ENCODE measurements around the gene PDE8B.
"Not testable (repeated sequence)": the region's sequence is repeated elsewhere in the genome, so short reads cannot be mapped to it uniquely, and the experiment has no call there.

The PDE8B gene

DNA sequence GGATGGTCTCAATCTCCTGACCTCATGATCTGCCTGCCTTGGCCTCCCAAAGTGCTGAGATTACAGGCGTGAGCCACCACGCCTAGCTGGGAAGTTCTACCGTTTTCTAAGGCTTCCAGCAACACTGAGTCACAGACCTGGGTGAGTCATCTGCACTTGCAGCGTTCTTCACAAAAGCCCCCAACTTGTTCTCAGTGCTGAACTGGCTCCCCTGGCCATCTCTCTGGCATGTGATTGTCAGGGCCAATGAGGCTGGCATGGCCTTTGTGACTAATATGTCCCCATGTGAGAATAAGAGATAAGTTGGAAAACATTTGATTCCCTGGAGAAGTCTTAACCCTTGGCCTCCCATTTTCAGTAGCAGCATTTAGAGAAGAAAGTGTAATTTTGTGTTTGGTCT is 157.3 kb downstream of the PDE8B start:
- no peak for DNase-seq

DNA sequence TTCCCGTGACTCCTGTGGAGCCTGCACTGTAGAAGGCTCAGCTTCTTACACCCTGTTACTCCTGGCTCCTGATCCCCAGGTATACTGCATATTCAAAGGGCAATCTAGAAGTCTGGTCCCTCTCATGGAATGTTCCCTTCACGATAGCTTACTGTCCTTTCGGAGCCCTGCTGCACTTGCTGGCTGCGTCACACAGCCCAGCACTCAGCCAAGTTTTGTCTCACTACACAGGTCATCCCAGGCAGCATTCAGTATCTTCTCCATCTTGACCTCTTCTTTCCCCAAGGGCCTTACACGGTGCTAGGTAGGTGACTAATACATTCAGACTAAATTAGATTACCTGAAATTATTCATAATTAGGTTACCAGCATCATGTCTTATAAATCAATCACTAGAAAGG is 157.9 kb downstream of the PDE8B start:
- no peak for DNase-seq

DNA sequence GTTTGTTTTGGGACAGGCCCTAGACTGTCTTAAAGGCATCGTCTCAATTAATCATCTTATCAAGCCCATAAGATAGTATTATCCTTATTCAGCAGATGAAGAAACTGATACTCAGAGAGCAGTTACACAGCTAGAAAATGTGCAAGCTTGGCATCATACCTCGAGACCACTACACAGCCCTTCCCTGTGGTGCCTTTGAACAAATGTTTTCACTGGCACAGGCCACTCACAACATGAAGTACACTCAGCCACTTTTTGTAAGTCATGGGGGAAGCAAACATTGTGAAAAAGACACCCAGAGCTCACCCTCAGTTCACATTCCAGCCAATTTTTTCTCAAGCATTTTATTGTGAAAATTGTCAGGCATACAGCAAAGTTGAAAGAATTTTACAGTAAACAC is 159.1 kb downstream of the PDE8B start:
- DNase-seq = no peak

DNA sequence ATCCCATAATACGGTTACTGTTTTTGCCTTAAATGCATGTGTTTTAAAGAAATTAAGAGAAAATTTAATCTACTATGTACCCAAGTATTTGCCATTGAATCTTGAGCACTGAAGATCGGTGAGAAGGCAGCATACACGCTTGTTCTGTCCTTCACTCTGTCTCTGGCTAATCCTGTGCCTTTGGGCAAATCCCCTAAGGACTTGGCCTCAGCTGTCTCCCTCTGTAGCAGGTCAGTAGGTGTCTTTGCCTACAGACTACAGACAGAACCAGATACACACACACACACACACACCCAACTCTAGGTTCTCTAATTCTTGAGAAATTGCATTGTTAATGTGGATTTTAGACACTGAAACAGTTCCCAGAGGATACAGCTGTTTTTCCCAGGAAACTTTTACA is 164.2 kb downstream of the PDE8B start:
- DNase-seq = no peak

DNA sequence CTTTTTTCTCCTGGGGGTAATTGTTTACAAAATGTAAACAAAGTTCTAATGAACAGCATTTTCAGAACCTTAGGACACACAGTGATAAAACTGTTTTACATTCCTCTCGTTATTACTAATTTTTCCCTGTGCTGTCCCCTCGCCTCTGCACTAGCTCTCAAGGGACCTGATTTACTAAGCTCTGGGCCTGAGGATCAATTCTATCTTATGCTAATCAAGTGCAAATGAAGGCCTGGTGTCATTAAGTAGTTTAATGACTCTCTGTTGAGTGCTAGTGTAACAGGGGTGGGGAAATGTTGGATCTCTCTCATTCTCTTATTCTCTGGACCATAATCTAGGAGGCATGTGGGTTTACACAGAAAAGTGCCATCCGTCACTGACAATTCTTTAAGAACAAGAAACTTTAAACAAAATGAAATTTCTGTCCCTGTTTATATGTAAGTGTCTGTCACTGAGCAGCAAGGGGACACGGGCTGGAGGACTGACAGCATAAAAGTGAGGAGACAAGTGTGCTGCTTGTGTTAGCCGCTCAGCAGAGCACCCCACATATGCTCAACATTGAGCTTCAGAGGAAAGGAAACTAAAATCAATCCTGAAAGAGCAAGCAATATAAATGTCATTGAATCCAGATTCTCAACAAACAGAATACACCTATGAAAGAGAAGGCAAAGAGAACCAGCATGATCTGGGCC is 166.3 kb downstream of the PDE8B start:
- no peak for DNase-seq

DNA sequence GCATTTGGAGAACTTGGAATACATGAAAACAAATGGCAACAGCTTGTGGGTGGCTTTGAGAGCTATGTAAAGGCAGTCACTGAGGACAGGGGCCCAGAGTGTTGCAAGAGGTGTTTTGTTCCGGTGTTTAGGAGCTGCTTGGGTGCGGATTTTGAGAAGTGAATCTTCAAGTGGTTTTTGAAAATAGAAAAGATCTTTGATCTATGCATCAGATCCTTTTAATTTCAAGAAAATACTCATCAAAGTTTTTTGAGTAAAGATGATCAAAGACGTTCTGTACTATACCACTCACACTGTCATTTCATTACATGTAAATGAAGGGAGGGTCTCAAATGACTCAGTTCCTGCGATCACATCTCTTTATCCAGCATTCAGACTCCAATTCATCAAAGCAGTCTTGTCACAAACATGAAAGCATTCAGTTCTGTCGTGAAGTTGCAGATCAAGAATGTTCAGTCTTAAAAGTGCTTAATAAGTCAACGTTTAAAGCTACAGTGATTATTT is 169.1 kb downstream of the PDE8B start:
- no peak for DNase-seq

DNA sequence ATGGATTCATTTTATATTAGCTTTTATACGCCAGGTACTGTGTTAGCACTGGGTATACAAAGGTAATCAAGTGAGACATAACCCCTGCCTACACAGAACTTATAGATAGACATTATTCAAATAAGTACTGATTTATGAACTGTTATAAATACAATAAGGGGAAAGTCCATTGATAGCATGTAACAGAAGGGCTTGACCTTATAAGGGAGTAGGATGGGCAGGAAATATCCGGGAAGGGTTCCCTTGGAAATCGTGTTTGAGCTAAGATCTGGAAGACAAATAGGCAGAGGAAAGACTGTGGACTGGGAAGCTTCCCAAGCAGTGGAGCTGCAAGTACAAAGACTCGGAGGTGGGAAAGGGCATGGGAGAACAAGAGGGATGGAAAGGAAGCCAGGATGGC is 170.2 kb downstream of the PDE8B start:
- no peak for DNase-seq

DNA sequence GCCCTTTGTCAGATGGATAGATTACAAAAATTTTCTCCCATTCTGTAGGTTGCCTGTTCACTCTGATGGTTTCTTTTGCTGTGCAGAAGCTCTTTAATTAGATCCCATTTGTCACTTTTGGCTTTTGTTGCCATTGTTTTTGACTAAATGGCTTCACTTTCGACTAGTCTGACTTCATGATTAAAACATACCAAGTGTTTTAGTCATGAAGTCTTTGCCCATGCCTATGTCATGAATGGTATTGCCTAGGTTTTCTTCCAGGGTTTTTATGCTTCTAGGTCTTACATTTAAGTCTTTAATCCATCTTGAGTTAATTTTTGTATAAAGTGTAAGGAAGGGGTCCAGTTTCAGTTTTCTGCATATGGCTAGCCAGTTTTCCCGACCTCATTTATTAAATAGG is 172.9 kb downstream of the PDE8B start:
- not testable (repeated sequence) for DNase-seq

DNA sequence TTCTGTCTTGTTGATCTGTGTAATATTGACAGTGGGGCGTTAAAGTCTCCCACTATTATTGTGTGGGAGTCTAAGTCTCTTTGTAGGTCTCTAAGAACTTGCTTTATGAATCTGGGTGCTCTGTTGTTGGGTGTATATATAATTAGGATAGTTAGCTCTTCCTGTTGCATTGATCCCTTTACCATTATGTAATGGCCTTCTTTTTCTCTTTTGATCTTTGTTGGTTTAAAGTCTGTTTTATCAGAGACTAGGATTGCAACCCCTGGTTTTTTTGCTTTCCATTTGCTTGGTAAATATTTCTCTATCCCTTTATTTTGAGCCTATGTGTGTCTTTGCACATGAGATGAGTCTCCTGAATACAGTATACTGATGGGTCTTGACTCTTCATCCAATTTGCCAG is 175.9 kb downstream of the PDE8B start:
- not testable (repeated sequence) for DNase-seq

DNA sequence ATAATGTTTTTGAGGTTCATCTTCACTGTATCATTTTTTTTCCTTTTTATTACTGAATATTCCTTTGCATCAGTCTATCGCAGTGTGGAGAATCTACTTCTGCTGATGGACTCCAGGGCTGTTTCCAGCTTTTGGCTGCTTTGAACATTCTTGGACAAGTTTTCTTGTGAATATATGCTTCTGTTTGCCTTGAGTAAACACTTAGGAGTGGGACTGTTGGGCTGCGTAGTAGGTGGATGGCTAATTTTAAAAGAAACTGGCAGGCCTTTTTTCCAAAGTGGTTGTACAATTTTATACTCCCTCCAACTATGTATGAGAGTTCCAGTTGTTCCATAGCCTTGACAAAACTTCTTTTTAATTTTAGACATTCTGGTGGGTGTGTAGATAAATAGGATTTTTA is 179.3 kb downstream of the PDE8B start:
- no peak for DNase-seq

DNA sequence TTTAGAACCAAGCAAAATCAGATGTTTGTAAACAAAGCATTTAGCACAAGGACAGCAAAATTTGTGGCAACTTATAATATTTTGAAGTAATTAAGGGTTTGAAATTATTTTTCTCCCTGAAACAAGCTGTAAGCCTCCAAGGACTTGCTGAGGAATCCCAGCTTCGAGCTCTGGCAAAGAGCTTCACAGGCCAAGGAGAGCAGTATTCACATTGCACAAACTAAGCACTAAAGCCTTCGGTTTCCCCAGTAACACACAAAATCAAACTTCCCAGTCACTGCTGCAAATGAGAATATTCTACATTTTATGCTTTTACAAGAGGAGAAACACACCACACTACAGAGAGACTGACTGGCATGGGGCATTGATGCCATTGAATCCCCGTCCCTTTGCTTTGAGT is 179.7 kb downstream of the PDE8B start:
- no peak for DNase-seq

DNA sequence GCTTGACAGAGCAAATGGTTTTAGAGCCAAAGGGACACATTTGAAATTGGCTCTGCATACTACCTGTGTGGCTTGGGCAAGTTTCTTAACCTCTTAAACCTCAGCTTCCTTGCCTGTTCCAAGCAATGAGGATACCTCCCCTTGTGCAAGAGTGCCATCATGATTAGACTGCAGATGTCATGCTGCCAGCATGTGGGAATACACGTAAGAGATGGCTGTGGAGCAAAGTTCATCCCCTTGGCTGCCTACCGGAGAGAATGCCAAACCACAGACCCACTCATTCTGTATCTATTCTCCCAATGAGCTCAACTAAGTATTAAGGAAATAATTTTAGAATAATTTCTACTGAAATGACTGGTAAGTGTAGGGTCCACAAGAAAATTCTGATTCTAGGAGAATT is 180.3 kb downstream of the PDE8B start:
- no peak for DNase-seq

DNA sequence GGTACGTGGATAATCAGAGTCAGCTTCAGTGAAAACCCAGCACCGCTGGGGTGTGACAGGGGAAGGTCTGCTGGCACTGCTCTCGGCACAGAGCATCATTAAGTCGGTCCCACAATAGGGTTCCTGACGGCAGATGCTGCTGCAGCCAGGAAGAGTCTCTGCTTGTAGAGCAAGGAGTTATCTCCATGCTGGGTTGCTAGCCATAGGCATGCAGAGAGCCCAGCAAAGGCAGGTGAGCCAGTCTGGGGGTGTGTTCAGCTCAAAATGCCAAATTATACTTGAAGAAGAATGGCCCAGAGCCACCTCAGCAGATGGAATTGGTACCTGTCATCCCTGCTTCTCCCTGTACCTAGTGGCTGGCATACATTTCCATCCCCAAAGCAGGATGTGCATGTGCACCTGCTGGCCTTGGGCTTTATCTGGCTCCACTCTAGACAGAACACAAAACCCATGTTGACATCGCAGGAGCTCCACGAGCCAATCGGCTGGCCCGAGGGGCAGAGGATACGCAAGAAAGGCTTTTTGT is 180.8 kb downstream of the PDE8B start:
- no peak for DNase-seq

DNA sequence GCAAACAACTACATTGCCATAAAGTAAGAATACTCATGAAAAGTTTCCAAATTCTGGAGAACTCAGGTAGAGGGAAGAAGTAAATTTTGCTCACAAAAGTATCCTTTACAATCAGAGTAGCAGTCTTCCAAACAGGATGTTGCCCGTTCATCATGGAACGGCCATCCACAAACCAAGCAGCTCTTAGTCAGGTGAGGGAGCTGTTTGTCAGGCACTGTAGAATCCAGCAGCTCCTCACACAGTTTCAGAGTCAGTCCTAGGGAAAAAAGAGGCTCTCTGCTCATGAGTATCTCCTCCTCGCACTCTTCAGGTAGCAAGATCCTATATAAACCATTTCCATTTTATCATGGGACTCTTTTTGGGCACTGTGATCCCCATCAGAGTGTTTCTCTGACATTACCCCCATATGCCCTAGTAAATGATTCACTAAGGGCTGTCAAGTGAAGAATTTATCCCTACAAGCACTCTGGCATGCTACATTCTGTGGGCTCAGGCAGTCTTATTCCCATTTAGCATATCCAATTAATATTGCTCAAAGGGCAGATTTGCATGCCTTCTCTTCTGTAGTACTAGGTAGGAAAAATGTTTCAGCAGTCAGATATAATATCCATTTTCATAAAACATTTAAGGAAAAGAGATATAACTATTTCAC is 183.7 kb downstream of the PDE8B start:
- no peak for DNase-seq

DNA sequence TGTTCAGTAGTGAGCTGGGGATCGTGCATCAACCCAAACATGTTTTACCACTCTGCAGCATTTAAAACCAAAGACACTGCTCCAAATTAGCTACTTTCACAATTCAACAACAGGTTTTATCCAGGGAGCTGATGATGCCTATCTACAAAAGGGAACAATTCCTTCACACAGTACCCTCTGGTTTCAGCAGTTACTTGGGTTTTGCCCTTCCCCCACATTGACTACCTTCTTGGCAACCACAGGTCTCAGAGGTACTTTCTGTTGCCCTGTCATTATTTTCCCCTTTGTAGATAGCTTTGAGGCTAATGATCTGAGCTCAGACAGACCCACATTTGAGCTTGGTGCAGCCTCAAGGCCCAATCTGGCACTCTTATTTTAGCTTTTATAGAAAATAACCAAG is 185.5 kb downstream of the PDE8B start:
- no peak for DNase-seq

DNA sequence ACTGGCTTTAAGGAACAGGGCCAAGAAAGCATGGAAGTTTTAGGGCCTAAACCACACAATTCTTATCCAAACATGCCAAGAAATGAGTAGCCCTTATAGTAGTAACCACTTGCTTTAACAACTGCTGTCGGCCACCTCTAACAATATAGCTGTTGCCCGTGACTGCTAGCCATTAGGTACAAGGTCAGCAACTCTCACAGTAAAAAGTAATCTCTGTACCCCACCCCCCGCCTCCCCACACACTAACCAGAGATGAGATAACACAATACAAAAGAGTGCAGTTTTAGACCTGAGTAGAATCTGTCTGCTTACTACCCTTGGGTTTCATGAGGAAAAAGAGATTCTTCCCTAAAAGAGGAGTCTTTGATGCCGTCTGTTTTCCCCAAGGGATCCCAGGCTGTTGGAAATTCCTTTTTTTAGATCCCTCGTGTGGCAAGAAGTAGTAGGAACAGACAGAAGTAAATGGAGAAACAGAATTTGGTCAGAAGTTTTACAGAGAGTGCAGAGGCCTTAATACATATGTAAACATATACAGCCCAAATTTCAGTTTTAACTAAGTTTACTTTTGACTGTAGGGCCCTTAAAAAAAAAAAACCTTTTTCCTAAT is 187.3 kb downstream of the PDE8B start:
- DNase-seq = no peak

DNA sequence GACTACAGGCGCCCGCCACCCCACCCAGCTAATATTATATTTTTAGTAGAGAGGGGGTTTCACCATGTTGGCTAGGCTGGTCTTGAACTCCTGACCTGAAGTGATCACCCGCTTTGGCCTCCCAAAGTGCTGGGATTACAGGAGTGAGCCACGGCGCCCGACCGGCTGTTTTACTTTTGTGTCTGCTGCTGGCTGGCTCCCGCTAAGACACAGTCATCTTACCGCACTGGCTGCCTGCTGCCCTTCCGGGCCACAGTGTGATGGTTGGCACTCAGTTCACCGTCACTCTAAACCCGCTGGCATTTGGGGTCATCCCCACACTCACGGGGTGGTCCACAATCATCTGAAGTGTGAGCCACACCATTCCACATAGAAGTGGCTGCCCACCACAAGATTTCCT is 188.0 kb downstream of the PDE8B start:
- DNase-seq = no peak

DNA sequence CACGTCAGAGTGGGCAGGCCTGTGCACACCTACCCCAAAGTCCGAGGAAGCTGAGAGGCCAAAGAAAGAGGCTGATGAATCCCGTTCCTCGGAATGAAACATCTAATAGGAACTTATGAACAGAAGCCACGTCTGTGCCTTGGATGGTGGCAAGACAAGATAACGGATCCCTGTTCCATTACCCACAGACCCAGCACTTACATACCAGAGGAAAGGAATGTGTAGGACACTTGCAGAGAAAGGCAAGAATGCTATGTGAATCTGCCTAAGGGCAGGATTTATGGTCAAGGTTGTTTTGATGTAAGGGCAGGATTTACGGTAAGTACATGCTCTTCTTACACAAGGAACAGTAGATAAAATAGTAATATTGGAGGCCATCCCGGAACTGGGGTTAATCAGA is 188.4 kb downstream of the PDE8B start:
- DNase-seq = no peak

DNA sequence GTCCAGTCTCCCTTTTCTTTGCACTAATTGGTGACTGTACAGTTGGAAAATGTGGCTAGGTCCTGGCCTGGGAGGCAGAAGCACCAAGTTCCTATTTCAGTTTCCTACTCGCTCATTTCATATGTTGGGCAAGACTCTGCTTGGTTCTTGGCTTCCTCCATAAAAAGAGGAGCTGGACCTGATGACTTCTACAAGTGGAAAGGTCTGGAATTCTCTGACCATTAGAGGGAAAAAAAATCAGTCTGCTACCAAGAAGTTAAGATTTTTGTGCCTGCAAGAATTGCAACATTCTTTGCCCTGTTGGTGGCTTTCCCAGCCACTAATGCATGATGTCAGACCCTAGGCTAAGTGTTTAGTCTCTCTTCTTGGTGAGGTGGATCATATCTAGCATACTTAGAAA is 190.2 kb downstream of the PDE8B start:
- DNase-seq = no peak

DNA sequence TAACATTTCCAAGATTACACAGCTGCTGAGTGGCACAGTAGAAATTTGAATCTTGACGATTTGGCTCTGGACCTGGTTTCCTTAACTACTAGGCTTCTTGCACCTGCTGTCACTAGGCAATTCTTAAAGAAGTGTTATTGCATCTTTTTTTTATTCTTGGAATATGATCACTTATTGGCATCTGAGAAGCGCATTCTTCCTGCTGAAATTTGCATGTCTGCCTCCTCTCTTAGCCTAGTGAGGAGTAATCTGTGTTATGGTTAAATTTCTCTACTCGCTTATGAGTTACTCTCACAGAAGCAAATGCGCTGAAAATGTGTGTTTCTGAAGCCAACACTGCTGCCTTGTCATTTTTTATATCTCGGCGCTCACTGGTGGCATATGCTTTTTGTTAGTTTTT is 192.3 kb downstream of the PDE8B start:
- DNase-seq = no peak

DNA sequence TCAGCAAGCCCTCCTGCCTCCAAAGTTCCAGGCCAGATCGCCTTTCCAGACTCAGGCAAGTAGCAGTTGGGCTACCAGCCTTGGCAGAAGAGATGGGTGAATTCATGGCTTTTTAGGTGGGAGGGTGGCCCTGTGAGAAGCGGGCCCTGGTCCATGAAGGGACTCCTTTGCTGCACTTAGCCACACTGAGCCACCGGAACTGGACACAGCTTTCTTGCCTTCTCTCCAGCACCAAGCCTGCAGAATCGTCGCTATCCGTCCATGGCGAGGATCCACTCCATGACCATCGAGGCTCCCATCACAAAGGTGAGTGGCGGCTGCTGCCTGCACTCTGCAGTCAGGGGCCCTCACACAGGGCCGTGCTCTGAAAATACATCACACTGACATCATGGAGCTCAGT is 196.7 kb downstream of the PDE8B start:
- DNase-seq = no peak

DNA sequence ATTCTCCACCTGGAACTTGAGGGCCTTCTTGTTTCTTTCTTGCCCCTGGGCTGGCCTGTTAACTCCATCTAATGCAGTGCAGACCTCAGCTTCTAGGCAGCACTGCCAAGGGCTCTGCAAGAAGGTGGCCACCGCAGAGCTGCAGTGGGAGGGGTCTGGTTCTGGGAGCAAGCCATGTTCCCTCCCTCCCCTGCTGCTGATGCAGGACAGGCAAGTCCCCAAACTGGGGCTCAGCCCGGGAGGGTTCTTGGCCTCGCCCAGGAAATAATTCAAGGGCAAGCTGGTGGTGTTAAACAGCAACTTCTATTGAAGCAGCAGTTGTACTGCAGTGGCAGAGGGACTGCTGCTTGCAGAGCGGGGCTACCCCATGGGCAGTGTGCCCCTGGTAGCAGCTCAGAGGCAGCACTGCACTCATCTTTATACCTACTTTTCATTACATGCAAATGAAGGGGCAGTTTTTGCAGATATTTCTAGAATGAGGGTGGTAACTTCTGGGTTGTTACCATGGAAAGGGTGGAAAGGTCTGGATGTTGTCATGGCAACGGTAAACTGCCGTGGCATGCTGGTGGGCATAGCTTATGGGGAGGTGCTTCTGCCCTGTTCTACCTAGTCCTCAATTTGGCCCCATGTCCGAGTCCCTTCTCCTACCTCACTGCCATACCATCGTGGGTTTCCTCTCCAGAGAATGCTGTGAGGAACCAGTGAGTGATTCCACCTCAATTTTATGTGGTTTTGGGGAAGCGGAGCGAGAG is 199.6 kb downstream of the PDE8B start:
- no peak for DNase-seq

DNA sequence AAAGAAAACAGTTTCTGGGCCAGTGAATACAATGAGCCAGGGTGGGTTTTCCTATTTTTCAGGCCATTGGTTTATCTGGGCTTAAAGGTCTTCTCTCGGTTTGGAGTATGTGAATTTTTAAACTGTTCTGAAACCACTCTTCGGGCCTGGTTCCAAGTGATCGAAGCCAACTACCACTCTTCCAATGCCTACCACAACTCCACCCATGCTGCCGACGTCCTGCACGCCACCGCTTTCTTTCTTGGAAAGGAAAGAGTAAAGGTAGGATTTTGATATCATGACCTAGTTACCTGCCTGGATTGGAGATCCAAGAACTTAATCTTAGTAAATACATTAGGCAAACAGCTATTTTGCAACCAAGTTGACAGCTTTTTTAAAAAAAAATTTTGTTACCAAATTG is 202.6 kb downstream of the PDE8B start:
- no peak for DNase-seq

Measured in NCI-H1417 (cell line).